Measurements from ENCODE around the gene PFKL. TPM values are rescaled to one million over a fixed set of nuclear protein-coding genes. Genes with fewer than 3 reads are reported as not detected.

Gene PFKL
- total RNA-seq, 1 donor from 2014 or later = 135 TPM

DNA sequence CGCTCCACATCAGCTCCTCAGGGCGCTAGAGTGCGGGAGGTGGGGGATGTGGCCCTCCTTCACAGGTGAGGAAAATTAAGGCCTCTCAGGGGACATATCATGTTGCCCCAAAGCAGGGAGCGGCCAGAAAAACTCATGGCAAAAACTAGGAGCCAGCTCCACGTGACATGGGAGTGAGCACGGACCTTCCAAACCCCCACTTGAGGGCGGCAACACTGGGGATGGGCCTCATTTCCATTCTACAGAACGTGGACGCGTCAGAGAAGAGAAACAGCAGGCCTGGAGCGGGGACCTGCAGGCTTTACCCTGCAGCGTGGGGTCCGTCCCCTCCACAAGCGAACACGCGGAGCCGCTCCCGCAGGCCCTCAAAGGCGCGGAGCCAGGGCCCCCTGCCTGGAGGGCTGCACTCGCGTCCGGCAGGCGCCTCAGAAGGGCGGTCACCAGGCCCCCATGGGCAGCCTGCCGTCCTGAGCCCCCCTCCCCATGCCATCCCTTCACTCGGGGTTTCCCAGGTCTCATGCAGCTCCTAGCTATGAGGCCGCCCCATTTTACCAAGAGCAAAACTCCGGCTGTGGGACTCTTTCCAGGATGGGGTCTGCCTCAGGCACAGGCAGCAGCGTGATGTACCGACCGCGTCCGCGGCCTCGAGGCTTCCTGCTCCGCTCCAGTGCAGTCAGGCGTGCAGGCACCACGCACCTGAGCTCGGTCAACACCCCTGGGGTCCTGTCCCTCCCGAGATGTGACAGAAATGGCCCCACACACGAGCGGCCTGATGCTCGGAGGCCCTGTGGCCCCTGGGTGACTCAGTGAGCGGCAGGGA lies 33.9 kb downstream of the PFKL start:
- H3K36me3 Mint-ChIP-seq = peaks cover 3% of the 10 kb centered on the region
- H3K4me3 Mint-ChIP-seq = no peak overlapping the region
- no peak for DNase-seq (ENCODE audit: extremely low spot score, unreplicated experiment)
- peaks cover 19% of the 10 kb centered on the region for H3K4me1 Mint-ChIP-seq (ENCODE audit: unreplicated experiment)
- no peaks in the 10 kb centered on the region for H3K27me3 Mint-ChIP-seq
- H3K9me3 Mint-ChIP-seq = no peaks in the 10 kb centered on the region
- no peak overlapping the region for H3K27ac Mint-ChIP-seq
- TF ChIP-seq, protein P1, sequence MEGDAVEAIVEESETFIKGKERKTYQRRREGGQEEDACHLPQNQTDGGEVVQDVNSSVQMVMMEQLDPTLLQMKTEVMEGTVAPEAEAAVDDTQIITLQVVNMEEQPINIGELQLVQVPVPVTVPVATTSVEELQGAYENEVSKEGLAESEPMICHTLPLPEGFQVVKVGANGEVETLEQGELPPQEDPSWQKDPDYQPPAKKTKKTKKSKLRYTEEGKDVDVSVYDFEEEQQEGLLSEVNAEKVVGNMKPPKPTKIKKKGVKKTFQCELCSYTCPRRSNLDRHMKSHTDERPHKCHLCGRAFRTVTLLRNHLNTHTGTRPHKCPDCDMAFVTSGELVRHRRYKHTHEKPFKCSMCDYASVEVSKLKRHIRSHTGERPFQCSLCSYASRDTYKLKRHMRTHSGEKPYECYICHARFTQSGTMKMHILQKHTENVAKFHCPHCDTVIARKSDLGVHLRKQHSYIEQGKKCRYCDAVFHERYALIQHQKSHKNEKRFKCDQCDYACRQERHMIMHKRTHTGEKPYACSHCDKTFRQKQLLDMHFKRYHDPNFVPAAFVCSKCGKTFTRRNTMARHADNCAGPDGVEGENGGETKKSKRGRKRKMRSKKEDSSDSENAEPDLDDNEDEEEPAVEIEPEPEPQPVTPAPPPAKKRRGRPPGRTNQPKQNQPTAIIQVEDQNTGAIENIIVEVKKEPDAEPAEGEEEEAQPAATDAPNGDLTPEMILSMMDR (conservative IDR thresholded peaks at IDR 0.05) = no peak

DNA sequence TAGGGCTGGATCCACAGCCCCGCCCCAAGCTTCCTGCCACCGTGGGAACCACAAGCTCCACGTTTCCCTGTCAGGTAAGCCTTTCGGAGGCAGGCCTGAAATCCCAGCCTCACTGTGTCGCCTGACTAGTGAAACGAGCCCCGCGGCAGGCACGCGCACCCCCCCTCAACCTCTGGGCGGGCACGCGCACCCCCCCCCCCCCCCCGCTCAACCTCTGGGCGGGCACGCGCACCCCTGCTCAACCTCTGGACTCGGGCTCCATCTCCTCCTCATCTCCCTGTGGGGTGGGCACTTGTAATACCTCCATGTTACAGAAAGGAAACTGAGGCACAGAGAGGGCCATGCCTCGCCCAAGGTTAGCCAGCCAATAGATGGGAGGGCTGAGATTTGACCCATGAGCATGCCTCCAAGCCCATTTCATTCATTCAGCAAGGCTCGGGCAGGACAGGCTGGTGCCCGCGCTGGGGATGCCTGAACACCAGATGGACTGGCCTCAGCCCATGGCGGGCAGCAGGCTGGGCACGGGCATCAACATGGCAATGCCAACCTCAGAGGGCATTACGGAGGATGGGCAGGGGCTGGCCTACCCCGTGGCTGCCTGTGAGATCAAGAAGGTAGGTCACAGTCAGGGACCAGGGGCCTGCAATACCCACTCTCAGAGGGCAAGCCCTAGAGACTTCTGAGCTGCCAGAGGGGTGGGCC lies 34.6 kb downstream of the PFKL start:
- TF ChIP-seq, protein P1 (conservative IDR thresholded peaks at IDR 0.05) = no peak
- no peak for DNase-seq (ENCODE audit: extremely low spot score, unreplicated experiment)
- Mint-ChIP-seq H3K4me3 (no peak overlapping the region), H3K36me3 (peaks cover 3% of the 10 kb centered on the region), H3K9me3 (no peaks in the 10 kb centered on the region), H3K4me1 (ENCODE audit: unreplicated experiment) (peaks cover 19% of the 10 kb centered on the region), H3K27ac (no peak overlapping the region), H3K27me3 (no peaks in the 10 kb centered on the region)

DNA sequence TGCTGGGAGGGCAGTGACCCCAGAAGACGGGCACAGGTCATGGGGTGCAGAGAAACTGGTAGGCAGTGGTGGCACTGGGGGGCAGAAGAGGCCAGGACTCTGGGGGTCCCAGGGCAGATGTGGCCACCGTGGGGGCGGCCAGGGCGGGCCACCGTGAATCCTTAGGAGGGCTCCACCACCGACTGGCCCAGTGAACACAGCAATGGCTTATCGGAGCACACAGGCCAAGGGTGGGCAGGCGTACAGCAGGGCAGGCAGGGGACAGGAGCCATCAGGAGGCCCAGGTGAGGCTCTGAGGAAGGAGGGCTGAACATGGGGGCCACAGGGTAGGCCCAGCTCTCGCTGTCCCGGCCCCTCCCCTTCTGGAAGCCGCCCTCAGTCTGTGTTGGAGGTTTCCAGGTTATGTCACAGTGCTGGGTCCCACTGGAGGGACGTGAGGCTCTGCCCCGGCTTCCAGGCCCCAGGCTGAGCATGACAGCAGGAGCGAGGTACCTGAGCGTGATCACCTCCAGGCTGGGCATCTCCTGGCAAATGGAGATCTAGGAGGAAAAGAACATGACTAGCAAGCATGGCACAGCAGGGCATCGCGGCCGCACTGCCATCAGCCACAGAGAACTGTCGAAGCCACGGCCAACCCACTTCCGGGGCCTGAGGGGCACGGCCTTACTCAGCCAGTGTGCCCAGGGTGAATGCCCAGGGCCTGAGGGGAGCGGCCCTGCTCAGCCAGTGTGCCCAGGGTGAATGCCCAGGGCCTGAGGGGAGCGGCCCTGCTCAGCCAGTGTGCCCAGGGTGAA lies 35.6 kb downstream of the PFKL start:
- no peaks in the 10 kb centered on the region for H3K27me3 Mint-ChIP-seq

DNA sequence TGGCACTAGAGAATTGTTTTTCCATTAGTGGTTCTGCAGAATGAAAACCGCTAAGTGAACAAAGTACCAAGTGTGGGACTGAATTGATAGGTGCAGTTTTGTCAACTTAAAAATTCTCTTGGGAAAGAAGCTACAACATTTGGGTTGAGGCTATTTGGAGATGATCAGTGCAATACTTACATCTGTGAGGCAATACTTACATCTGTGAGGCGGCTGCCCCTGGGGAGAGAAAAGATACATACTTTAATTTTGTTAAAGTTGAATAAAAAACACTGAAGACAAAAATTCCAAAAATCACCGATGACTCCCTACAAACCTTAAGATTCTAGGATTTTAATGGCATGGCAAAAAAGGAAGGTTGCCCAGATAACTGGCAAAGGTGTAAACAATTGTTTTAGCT lies 37.6 kb downstream of the PFKL start:
- H3K27me3 Mint-ChIP-seq = no peaks in the 10 kb centered on the region
- peak overlapping the region; percentile 87 for H3K27ac Mint-ChIP-seq
- H3K4me3 Mint-ChIP-seq = peak overlapping the region; percentile 85
- no peaks in the 10 kb centered on the region for H3K36me3 Mint-ChIP-seq
- TF ChIP-seq, protein P1 (conservative IDR thresholded peaks at IDR 0.05) = no peak
- H3K9me3 Mint-ChIP-seq = no peaks in the 10 kb centered on the region
- peaks cover 20% of the 10 kb centered on the region for H3K4me1 Mint-ChIP-seq (ENCODE audit: unreplicated experiment)
- DNase-seq (ENCODE audit: extremely low spot score, unreplicated experiment) = no peak

More for the DNA sequence above, 35.6 kb downstream of the PFKL start:
- H3K9me3 Mint-ChIP-seq = no peaks in the 10 kb centered on the region
- H3K36me3 Mint-ChIP-seq = peaks cover 3% of the 10 kb centered on the region
- H3K4me3 Mint-ChIP-seq = no peak overlapping the region
- no peak overlapping the region for H3K27ac Mint-ChIP-seq
- no peak for DNase-seq (ENCODE audit: extremely low spot score, unreplicated experiment)
- TF ChIP-seq, protein P1 (conservative IDR thresholded peaks at IDR 0.05) = no peak
- peaks cover 22% of the 10 kb centered on the region for H3K4me1 Mint-ChIP-seq (ENCODE audit: unreplicated experiment)
